HG02981 (cell line): ENCODE data around the gene RNF157.
"Not testable (repeated sequence)": the region's sequence is repeated elsewhere in the genome, so short reads cannot be mapped to it uniquely, and the experiment has no call there.

ENCODE experiments used
- ATAC-seq: cut with Tn5 transposase; IDR thresholded peaks from one replicate; pipeline ENCODE4 v1.9.1; 2021; ENCODE audit warnings: mild to moderate bottlenecking, moderate library complexity; ENCODE audit not compliant: unreplicated experiment

The RNF157 gene

GRCh38 chr17:76236603-76237002 is 3.7 kb downstream of the RNF157 start:
- no peak for ATAC-seq

GRCh38 chr17:76235883-76236282 is 4.4 kb downstream of the RNF157 start:
- no peak for ATAC-seq

- ATAC-seq = no peak
Observed at GRCh38 chr17:76234354-76234679, 6.0 kb downstream of the RNF157 start.

GRCh38 chr17:76233588-76234353 is 6.5 kb downstream of the RNF157 start:
- no peak for ATAC-seq

- no peak for ATAC-seq
Observed at GRCh38 chr17:76232342-76232741, 8.0 kb downstream of the RNF157 start.

GRCh38 chr17:76226749-76227148 is 13.5 kb downstream of the RNF157 start:
- ATAC-seq = not testable (repeated sequence)

- not testable (repeated sequence) for ATAC-seq
Observed at GRCh38 chr17:76225373-76226086, 14.8 kb downstream of the RNF157 start.

GRCh38 chr17:76223802-76224201 is 16.5 kb downstream of the RNF157 start:
- no peak for ATAC-seq

GRCh38 chr17:76219670-76220383 is 20.5 kb downstream of the RNF157 start:
- no peak for ATAC-seq

GRCh38 chr17:76217081-76217480 is 23.2 kb downstream of the RNF157 start:
- ATAC-seq = no peak

- ATAC-seq = no peak
Observed at GRCh38 chr17:76213491-76213890, 26.8 kb downstream of the RNF157 start.

GRCh38 chr17:76208120-76208519 is 32.2 kb downstream of the RNF157 start:
- ATAC-seq = no peak

- no peak for ATAC-seq
Observed at GRCh38 chr17:76207275-76208059, 32.8 kb downstream of the RNF157 start.

GRCh38 chr17:76205542-76206144 is 34.6 kb downstream of the RNF157 start:
- ATAC-seq = not testable (repeated sequence)

- no peak for ATAC-seq
Observed at GRCh38 chr17:76204277-76204676, 36.0 kb downstream of the RNF157 start.

GRCh38 chr17:76200354-76200753 is 39.9 kb downstream of the RNF157 start:
- no peak for ATAC-seq

GRCh38 chr17:76199469-76199868 is 40.8 kb downstream of the RNF157 start:
- ATAC-seq = no peak

- no peak for ATAC-seq
Observed at GRCh38 chr17:76198702-76199101, 41.6 kb downstream of the RNF157 start.

GRCh38 chr17:76197911-76198310 is 42.4 kb downstream of the RNF157 start:
- no peak for ATAC-seq

- no peak for ATAC-seq
Observed at GRCh38 chr17:76196675-76197074, 43.6 kb downstream of the RNF157 start.
